Measurements from ENCODE around the gene PPP1R12C.

Gene PPP1R12C

GRCh38 chr19:55041627-55042343 lies 75.7 kb downstream of the PPP1R12C start:
- DNase-seq, result no peak

- DNase-seq, result no peak
Observed at GRCh38 chr19:55041244-55041626, 76.2 kb downstream of the PPP1R12C start.

Measured in activated CD4-positive, alpha-beta T cell treated with anti-CD3 and anti-CD28 coated beads for 1 hour (primary cell).